HG02678 (cell line): ENCODE data around the gene KCTD6.

Experiments used
- ATAC-seq: cut with Tn5 transposase; IDR thresholded peaks from one replicate; pipeline ENCODE4 v1.9.1; 2021; ENCODE audit warnings: mild to moderate bottlenecking, moderate library complexity; ENCODE audit not compliant: unreplicated experiment

Gene KCTD6

DNA sequence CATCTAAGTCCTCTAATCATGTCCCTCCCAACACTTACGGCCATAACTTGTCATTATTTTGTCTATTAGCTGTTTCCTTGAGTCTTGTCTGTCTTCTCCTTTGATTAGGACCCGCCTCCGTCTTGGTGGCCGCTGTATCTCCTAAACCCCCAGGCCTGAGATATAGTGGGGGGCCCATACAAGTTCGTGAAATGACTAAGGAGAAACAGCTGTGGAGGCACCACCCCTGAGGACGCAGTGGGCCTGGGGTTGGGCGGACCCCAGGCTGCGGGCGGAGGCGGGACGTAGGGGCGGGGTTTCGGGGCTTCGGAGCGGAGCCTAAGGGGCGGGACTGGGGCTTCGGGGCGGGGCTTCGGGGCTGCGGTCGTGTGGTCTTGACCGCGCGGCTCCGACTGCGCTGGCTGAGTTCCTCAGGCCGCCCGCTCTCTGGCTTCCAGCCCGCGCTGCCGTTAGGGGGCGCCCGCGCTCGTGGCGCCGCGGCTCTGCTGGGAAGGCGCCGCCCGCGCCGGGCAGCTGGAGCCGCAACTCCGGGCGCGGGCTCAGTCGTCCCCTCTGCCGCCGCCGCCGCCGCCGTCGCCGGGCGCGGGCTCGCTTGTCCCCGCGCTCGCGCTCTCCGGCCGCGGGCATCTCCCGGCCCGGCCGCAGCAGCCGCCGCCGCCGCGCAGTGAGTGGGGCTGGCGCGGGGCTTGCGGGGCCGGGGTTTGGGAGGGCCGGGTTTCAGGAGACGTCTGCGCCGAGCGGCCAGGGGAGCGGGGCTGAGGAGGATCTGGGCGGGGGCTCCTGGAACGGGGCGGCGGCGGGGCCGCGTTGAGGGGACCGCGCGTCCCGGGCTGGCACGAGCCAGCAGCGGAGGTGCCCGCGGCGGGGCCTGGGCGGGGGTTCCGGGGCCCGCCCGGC is at the start of gene KCTD6:
TSS of gene KCTD6 (plus strand) at position 591 of the 897 bp plus-strand sequence. CDS start 6,660 bp downstream, outside the sequence.
- ATAC-seq, result peak; percentile 92

DNA sequence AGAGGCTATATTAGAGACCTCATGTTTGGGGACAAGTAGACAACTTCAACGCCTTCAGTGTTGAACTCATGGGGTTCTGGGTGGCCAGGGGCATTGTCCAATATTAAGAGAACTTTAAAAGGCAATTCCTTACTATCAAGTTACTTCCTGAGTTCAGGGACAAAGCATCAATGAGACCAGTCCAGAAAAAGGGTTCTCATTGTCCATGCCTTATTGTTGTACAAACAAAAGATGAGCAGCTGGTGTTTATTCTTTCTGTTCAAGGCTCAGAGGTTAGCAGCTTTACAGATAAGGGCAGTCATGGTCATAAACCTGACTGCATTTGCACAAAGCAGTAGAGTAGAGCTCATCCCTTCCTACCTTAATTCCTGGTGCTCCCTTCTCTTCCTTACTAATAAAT is 39.7 kb upstream of the KCTD6 start:
- no peak for ATAC-seq

DNA sequence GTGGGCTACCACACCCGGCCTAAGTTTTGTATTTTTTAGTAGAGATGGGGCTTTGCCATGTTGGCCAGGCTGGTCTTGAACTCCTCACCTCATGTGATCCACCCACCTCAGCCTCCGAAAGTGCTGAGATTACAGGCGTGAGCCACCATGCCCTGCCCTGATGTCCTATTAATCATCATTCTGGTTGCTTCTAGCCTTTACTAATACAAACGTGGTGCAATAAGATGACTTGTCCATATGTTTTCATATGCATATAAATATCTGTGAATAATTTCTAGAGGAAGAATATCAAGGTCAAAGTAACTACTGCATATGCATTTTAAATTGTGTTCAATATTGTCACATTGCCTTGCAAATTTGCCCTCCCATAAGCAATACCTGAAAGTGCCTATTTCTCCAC is 32.7 kb upstream of the KCTD6 start:
- ATAC-seq, result no peak

DNA sequence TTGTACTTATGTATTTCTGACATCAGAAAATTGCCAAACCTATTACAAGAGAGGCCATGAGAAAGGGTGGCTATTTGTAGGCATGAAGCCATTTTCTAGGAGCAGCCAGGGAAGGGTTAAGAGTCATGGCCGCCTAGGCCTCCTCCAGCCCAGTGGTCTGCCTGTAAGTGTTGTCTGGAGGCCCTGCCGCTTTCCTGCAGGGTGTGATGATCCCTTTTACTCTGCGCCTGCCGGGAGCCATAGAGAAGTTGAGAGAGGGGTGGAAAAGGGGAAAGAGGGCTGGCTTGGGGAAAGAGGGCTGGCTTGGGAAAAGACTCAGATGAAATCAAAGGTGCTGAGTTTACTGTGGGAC is 29.1 kb upstream of the KCTD6 start:
- ATAC-seq, result no peak

DNA sequence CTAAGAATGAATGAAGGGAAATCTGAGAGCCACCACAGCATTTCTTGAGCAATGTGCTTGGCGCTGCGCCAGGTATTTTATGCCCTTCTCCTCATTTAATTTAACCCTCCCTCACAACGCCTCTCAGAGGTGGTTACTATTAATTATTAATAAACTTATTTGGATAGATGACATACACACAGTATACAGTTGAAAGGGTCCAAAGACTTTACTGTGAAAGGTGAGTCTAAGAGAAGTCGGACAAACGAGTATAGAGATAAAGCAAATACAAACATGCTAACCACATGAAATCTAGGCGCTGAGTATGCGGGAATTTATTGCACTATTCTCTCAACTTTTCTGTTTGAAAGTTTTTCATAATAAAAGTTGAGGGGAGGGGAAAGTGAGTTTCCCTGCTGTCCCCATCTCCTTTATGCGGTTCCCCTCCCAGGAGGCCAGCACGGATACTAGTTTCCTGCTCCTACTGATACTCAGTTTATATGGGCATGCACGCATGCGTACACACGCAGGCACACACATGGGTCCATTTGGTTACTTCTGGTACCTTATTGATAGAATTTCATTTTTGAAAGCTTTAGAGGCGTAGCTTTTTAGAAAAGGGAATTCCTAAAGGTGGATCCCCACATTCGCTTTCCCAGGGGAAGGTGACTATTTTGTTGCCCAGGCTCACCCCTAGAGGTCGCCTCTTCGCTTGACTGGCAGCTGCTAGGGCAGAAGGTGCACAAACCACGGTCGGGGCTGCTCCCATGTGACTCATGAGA is 28.5 kb upstream of the KCTD6 start:
- ATAC-seq, result peak; percentile 95

DNA sequence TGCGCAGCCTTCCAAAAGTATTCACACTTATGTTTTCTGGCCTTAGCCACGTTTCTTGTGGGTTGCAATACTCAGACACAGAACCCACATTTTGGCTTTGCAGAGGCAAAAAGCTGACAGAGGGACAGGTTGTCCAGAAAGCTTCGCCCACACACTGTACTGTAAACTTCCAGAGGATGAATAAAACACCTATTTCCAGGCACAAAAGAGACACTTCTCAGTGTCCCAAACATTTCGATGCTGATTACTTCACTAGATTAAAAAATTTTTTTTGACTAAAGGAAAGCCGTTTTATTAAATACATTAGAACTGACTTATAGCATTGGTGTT is 28.0 kb upstream of the KCTD6 start:
- no peak for ATAC-seq

DNA sequence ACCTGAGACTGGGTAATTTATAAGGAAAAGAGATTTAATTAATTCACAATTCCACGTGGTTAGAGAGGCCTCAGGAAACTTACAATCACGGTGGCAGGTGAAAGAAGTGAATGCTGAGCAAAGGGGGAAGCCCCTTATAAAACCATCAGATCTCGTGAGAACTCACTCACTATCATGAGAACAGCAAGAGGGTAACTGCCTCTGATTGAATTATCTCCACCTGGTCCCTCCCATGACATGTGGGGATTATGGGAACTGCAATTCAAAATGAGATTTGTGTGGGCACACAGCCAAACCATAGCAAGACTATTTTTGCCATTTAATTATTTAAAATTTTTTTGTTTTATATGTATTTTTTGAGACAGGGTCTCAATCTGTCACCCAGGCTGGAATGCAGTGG is 27.0 kb upstream of the KCTD6 start:
- no peak for ATAC-seq

DNA sequence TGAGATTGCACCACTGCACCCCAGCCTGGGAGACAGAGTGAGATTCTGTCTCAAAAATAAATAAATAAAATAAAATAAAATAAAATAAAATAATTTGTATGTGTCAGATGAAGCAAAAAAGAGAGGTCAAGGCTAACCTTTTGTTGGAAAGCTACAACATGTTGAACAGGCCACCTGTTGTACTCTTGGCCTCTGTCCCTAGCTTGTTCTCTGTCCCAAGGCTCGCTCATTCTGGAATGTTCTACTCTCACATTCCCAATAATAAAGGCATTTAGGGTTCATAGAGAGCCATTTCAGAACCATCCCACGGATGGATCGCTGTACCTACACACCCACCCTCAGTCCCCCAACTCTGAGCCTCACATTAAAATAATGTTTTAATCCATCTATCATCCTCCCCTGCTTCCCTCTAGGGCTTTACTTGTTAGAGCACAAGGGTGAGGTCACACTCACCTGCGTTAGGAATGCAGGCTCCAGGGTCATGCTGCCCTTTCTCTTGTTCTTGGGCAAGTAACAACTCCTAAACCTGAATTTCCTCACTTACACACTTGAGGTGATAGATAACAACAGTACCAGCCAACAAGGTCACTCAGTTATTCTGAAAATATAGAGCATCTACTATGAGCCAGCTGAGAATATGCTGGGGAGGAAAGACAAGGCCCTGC is 24.9 kb upstream of the KCTD6 start:
- no peak for ATAC-seq

DNA sequence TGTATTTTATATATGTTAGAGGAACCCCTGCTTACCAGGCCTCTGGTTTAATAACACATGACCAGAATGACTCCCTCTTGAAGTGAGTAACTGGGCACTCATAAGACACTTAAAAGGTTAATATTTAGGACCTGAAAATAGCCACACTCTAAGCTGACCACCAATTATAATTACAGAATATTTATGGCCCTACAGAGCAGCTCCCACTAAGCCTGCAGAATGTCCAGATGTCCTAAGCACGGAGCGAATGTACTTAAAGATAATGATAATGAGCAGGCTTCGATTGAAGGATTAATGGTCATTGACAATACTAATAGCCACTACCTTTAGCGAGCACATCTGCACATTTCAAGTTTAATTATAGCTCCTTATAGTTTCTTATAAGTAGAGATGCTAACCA is 22.8 kb upstream of the KCTD6 start:
- ATAC-seq, result no peak

DNA sequence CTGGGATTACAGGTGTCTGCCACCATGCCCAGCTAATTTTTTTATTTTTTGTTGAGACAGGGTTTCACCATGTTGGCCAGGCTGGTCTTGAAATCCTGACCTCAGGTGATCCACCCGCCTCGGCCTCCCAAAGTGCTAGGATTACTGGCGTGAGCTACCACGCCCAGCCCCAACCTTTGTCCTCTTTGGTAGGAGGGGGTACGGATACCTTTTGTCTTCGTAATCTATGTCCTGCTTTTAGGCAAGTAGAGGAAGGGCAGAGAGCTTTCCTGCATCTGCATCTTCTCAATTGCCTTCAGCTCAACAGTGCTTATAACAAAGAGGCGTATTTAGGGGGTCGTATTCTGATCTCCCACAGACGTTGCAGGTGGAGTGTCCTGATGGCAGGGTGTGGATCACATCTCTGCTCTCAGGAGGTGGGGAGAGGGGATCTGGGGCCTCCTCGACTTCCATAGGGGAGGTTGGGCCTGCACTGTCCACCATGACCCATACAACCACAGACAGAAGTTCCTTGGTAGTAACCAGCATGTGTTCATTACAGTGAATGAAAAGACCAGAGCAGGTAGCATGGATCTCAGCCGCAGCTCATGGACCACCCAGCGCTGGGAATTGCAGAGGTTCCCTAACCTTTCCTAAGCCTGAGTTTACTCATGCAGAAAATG is 21.4 kb upstream of the KCTD6 start:
- ATAC-seq, result no peak

DNA sequence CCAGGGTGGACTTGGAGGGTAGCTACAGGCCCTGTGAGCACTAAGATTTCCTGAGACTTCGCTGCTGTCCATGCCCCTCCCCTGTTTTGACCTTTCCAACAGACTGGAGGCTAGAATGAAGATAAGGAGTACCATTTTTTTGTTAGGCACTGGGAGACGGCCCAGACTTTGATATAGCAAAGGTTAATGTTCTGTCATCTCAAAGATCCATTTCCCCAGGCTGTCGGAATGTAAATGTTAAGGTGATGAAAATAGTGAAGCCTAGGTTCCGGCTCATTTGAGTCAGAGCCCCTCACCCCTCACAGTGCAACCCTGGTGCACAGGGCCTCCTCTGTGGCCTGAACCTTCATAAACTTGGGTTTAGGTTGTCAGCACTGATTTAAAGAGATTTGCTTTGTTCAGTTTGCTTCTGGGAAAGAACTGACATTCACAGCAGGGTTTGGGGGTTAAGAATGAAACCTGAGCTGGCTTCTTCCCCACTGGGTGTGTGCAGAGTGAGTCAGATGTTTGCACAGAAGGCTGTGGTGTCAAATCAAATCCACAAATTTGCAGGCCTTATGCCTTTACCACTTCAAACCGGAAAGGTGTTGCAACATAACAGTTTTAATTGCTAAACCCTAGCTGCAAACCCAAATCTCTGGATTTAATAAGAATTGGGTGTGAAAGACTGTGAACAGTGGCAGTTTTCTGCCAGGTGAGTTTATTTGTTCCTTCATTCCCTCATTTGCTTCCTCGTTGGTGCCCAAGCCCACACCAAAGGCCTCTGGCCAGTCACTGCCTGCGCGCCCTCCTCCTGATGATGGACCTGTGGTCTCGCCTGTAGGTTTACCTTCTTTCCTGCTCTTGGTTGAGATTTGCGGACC is 20.6 kb upstream of the KCTD6 start:
- no peak for ATAC-seq

DNA sequence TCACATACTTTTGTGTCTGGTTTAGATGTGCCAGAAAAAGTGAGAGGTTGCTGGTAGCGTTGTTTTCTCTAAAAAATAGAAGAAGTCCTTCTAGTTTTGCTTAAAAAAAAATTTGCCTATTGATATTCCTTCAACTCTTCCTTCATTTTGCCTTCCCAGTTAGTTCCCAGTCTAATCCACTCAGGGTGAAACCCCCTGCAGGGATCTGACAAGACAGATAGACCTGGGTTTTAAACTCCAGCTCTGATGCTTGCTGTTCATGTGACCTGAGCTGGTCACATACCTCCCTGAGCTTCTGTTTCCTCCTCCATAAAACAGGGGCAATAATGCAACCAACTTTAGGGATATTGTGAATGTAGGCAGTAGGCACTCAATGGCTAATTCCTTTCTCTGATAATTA is 18.6 kb upstream of the KCTD6 start:
- ATAC-seq, result no peak

DNA sequence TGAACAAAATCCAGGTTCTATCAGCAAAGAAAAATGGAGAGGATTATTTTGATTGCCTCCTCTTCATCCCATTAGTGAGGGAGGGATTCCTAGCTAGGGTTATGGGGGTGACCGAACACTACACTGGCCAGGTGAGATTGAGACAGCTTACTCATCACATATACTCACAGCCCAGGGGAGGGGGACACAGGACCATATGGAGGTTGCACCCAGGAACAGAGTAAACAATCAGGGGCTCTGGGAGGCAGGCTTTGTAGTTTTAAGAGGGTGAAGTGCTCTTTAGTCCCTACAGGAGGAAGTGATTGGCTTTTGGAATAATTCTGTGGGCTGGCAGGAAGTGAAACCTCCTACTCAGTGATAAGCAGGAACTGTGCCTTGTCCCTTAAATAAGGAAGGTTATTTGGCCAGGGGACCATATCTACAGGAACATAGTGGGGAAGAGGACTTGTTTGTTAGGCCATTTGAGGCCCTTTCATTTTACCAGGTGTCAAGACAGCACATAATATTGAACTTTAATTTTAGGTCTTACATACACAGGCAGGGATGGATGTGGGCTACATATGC is 17.5 kb upstream of the KCTD6 start:
- ATAC-seq, result no peak

DNA sequence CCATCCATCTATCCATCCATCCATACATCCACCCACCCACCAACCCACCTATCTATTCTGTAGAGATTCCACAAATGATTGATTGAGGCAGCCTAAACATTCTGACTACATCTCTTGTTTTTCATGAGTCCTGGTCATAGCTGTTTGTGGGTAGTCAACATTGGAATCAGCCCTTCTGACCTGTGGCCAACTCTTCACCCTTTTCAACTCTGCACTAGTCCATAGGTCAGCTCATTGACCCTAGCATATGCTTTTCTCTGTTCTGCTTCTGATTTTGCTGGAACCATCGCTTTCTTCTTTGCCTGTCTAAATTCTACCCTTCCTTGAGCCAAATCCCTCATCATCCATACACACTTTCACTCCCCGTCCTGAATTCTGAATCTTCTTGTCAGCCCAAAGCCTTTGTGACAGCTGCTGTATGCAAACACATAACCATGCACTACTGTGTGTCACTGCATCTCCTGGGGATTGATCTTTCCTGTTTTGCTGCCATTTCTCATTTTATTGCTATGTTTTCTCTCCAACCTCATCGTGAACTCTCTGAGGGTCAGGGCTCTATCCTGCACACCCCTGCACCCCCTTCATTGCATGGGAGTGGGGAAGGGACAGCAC is 16.8 kb upstream of the KCTD6 start:
- ATAC-seq, result no peak

DNA sequence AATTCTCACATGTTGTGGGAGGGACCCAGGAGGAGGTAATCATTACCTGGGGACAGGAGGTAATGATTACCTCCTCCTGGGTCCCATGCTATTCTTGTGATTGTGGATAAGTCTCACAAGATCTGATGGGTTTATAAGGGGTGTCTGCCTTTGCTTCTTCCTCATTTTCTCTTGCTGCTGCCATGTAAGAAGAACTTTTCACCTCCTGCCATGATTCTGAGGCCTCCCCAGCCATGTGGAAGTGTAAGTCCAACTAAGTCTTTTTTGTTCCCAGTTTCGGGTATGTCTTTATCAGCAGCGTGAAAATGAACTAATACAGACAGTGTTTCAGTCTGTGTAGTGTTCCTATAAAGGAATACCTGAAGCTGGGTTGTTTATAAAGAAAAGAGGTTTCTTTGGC is 13.1 kb upstream of the KCTD6 start:
- ATAC-seq, result no peak

DNA sequence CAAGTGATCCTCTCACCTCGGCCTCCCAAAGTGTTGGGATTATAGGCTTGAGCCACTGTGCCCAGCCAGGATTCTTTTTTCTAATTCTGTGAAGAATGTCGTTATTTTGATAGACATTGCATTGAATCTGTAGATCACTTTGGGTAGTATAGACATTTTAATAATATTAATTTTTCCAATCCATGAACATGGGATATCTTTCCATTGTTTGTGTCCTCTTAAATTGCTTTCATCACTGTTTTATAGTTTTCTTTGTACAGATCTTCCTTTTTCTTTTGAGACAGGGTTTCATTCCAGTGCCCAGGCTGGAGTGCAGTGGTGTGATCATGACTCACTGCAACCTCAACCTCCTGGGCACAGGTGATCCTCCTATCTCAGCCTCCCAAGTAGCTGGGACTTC is 11.6 kb upstream of the KCTD6 start:
- no peak for ATAC-seq

DNA sequence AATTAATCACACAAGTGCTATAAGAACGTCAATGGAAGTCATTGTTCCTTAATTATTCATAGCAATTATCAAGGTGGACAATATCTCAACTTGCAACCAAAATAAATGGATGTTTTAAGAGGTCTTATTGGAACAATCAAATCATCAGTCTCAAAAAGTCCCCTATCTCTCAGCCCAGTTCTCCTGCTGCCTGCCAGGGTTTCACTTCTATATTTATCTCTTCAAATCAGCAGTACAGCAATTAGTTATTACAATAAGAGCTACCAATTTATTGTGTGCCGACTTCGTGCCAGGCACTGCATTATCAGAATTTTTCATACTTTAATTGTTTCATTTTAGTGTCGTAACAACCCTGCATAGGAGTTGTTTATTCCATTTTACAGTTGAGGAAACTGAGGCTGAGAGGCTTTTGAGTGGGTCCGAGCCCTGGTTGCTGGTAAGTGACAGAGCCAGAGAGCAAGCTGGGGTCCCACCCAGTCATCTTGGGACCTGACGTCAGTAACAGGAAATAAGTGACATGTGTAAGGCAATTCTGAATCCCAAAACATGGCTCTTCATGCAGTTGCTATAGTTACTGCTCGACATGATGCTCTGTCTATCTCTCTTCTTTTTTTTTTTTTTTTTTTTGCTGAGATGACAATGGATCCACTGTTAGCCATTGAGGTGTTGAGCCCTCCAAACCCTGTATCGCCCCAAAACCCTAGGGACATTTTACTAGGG is 8.8 kb upstream of the KCTD6 start:
- no peak for ATAC-seq

DNA sequence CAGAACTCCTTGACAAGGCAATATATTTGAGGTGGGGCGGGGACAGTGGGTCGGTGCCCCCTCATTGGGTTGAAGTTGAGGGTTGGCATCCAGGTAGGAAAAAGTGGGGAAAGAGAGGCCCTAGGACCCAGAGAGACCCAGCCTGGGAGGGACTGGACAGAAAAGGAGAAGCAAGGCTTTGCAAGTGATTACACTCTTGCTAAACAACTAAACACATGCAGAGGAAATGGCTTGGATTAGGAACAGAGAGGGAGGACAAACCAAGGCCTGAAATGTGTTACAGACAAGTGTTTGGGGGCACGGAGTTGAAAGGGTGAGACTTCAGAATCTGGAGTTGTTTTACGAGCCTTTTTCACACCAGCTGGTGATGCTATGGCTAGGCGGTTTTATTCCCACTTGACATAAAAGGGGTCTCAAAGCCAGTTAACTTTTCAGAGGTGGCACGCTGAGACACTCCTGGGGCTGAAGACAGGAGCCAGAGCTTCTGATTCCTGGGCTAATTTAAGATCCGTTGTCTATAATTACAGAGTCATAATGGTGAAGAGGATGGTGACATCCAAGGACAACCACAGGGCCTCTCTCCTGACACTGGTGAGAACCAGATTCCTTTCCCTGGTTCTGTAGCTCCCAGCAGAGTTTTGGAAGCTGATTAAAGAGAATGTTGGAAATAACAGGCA is 7.7 kb upstream of the KCTD6 start:
- ATAC-seq, result no peak

DNA sequence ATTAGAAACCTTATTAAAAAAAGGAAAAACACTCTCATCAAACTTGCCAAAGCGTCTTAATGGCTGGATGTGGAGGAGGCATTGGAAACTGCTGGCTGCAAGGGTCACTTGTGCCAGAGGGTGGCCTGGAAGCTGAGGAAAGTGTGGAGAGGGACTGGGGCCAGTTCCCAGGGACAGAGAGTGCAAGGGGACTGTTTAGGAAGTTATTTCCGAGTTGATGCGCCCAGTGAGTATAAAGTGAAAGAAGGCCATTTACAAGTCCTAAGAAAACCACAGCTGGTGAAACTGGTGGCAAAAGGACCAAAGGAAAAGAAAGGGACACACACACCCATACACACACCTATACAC is 7.2 kb upstream of the KCTD6 start:
- no peak for ATAC-seq
